NCI-H1048 (cell line): ENCODE results near the gene UPK2.
A peak's percentile ranks its signal among the peaks of the same experiment; 100 is the strongest.

Experiments
- DNase-seq: peaks from one replicate; lab custom pipeline; 2025; lab: John Stamatoyannopoulos, UW

UPK2 gene

DNA sequence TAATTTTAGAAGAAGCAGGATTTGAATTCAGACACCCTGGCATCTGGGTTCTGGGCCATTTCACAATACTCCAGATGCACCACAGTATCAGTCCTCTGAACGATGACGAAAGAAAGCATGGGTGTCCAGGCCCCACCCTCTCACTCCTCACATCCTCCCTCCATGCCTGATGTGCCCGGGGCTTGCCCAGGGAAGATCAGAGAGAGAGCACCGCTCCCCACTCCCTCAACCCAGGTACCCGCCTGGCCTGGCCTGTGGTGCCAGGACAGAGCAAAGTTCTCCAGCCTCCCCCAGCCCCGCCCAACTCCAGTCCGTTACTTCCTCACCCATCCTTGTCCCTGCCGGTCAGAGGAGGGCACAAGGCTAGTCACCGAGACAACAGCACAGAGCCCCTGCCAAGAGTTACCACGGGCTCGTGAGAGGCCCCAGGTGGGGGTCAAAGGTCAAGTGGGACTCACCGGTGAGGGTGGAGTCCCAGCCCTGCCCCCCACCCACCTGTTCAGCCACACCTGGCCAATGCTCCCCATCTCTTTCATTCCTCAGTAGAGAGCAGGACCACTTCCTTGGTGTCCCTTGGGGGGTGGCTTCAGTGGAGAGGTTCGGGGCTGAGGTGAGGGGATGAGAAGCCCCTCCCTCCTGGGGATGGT, 38.5 kb upstream of the UPK2 start:
- no peak for DNase-seq

GRCh38 chr11:118918128-118918685, 37.9 kb upstream of the UPK2 start:
- no peak for DNase-seq

GRCh38 chr11:118918686-118919280, 37.3 kb upstream of the UPK2 start:
- no peak for DNase-seq

- DNase-seq = no peak
Measured at GRCh38 chr11:118921121-118921928, 34.8 kb upstream of the UPK2 start.

DNA sequence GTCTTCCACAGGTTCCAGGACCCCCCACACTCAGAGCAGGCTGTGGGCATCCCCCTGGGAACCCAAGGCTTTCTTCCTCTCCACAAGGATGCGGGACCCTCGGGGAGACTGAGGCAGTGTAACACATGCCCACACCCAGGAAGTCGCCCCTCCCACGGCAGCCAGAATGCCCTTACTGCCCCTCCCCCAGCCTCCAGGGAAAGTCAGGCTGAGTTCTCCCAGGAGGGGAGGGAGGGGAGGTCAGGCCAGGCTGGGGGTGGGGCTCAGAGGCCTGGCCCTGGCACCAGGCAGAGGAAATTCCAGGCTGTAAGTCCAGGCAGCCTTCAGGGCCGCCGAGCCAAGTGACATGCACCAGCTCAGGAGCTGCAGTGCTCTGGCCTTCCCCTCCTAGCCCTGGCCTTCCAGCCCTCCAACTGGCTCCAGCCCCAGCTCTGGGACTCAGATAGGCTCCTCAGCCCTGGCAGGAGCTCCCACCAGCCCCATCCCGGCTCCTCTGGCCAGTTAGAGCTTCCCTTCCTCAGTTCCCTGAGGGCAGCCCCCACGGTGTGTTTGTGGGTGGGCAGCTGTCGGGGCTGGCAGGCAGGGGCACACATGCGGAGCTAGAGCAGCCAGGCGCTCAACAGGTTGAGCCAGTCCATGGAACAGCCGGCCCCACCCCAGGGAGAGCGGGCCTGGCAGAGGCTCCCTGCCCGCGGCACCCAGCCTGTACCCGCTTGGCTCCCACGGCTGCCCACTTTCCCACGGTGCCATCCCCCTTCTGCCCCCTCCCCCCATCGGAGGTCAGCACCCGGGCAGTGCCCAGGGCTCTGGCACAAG, 34.0 kb upstream of the UPK2 start:
- DNase-seq = no peak

- no peak for DNase-seq
Measured at GRCh38 chr11:118922745-118923627, 33.1 kb upstream of the UPK2 start.

GRCh38 chr11:118923721-118924587, 32.1 kb upstream of the UPK2 start:
- DNase-seq = no peak

- no peak for DNase-seq
Measured at GRCh38 chr11:118924591-118925585, 31.2 kb upstream of the UPK2 start.

DNA sequence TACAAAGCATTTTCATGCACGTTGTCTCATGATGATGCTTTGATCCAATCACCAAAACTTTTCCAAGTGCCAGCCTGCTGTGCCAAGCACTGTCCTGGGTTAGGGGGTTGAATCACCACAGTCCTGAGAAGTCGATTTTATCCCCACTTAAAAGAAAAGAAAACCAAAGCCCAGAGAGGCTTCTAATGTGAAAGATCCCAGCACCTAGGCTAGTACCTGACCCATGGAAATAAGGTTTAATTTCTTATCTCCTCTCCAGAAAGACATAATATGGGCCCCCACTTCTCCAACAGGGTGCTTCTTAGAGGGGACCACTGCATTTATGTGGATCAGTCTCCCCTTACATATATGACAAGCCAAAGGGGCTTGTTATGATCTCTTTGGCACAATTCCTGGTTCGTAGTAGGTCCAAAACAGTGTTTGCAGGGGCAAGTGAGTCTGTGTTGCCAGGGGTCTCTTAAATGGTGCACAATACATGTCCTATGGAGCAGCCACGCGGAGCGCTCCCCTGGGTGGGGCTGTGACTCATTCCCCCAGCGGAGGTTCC, 28.5 kb upstream of the UPK2 start:
- no peak for DNase-seq

- DNase-seq = peak; percentile 85
Measured at GRCh38 chr11:118928101-118928869, 27.8 kb upstream of the UPK2 start.

DNA sequence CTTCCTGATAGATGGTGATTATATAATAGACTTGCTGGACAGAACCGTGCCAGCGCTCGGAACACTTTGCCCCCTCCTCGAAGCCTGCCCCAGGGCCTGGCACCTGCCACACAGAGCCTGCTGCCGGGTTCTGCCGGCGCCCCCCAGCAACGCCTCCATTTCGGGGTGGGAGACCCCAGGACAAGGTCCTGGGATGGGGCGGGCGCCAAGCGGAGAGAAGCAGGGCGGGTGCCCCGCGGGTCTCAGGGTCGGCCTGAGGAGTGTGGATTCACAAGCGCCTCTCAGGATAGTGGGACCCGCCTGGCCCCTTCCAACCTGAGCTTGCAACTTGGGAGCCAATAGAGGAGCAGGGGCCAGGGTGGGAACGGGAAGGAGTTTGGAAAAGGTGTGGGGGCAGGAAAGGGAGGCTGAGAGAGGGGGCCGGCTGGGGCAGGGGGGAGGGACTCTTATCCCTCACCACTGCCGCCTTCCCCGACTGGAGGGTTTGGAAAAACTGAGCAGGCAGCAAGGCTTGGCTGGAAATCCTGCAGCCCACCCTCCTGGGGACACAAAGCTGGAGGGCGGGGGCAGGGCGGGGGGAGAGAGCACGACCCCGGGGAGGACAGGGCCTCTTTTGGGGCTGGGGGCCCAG, 27.1 kb upstream of the UPK2 start:
- DNase-seq = no peak

DNA sequence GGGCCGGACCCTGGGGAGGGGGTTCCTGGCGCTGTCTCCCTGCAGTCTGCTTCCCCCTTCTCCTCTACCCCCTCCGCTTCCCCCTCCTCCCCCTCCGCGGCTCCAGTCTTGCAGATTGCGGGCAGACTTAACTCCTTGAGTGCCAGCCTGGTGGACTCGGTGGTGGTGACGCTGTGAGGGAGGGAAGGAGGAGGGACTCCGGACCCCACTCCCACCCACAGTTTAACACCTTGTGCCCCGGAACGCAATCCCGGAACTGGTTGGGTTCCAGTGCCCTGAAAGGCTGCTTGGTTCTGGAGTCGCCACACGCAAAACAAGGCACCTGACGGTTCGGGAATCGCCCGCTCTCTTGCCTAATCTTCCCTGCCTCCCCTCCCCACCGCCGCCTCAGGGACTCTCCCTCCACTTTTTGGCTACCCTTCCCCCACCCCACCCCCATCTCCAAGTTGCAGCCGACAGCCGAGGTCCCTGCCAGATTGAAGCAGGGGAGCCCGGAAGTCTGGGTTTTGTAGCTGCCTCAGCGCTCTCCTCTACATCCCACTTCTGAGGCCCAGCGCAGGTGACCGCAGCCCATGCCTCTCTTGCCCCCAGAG, 26.5 kb upstream of the UPK2 start:
- peak; percentile 42 for DNase-seq

- peak; percentile 85 for DNase-seq
Measured at GRCh38 chr11:118930094-118930712, 25.9 kb upstream of the UPK2 start.

DNA sequence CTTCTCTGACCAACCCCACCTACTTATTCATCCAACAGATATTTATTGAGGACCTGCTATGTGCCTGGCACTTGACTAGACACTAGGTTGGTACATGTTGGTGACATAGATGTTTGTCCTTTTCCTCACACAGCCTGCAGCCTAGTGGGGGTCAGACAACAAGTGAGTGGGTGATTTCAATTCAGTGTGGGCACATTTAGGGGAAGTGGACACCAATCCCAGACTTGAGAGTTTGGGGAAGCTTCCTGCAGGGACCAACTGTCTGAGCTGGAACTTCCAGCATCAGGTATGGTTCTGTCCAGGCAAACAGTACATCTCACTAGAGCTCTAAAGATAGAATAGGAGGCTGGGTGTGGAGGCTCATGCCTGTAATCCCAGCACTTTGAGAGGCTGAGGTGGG, 24.5 kb upstream of the UPK2 start:
- no peak for DNase-seq

DNA sequence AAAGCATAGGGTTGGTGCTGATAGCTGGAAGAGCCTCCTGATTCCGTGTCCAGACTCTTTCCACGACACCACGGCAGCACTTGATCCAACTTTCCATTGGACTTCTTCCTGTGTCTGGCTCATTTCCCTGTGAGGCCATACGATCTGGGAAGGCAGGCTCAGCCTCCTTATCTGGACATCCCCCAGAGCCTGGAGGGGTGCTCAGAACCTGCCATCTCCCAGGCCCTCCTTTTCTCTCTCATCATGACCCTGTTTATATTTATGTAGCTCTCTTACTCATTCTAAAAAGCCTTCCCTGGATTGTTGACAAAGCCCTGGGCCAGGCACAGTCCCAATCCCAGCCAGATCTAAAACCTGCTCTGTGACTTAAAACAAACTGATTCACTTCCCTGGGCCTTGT, 22.6 kb upstream of the UPK2 start:
- DNase-seq = no peak

DNA sequence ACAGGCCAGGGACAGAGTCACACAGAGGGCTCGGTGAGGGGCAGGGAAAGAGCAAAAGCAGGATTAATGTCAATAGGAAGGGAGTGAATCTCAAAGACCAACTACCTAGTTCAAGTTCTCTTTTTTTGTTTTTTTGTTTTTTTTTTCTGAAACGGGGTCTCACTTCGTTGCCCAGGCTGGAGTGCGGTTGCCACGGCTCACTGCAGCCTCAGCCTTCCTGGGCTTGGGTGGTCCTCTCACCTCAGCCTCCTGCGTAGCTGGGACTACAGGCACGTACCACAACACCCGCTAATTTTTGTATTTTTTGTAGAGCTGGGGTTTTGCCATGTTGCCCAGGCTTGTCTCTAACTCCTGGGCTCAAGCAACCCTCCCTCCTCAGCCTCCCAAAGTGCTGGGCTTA, 20.7 kb upstream of the UPK2 start:
- DNase-seq = no peak
